ENCODE data around the gene PTPRU. TPM values are rescaled to one million over a fixed set of nuclear protein-coding genes. Genes with fewer than 3 reads are reported as not detected.

PTPRU gene
- under 1 TPM in 2 of 5 experiments, not detected in 3; 0.17 to 0.42 TPM for total RNA-seq
- not detected for polyA plus RNA-seq
- total RNA-seq: 0.40 reads per million

DNA sequence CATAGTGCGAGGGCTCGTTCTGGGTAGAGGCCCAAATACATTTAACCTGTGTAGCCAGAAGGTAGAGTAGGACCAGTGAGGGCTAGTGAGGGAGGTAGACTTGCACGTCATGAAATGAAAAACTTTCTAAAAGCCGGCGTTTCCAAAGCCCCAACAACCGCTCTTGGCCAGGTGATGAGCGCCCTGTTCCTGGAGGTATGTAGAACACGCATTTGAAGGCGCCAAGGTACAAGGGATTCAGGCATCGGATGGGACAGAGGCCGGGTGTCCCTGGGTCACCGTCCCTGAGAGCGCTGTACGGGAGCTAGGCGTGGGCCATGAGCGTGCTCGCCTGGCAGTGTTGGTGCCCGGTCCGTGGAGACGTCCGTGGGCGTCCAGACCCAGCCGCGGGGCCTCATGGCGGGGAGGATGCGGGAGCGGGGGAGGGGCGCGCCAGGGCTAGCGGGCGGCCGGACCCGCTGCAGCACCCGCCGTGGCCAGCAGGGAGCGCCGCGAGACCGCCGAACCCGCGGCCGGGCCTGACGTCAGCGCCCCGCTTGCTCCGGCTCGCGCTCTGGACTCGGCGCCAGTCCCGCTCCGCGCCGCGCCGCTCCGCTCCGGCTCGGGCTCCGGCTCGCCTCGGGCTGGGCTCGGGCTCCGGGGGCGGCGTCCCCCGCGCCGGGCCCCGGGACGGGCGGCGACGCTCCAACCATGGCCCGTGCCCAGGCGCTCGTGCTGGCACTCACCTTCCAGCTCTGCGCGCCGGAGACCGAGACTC is at the start of gene PTPRU:
TSS of gene PTPRU (plus strand) at position 568 of the 757 bp plus-strand sequence. CDS start at position 691, 123 bp downstream.
- peak within 1 kb of the TSS in 6 of 9 donors; percentile 0 to 80 (median 25) for H3K27ac Mint-ChIP-seq
- peaks cover 34 to 66% (median 50%) of the 10 kb centered on the region in 5 donors for H3K27me3 Mint-ChIP-seq
- peaks cover 19 to 29% (median 28%) of the 10 kb centered on the region in 7 donors for H3K4me1 Mint-ChIP-seq
- peaks cover 12 to 14% of the 10 kb centered on the region in 2 donors for H3K27me3 ChIP-seq (ENCODE audit: control insufficient read depth in 2 of 2, insufficient read depth in 2 of 2, low read length in 2 of 2)
- peaks cover 7 to 17% of the 10 kb centered on the region in 2 donors for H3K4me1 ChIP-seq (ENCODE audit: control insufficient read depth in 2 of 2, insufficient read depth in 2 of 2, low read length in 2 of 2)
- no peaks in the 10 kb centered on the region for H3K36me3 ChIP-seq (ENCODE audit: control insufficient read depth in 2 of 3, insufficient read depth in 3 of 3, low read length in 3 of 3)
- ChIA-PET CTCF (interaction anchor here (0.6 to 0.9 kb wide), 3 partner anchors 828 to 1145 kb away, joined by 3 to 8 read pairs (median 3); no protein-coding TSS in a partner anchor), POLR2A (no interaction called here)
- DNase-seq: peak; percentile 50 to 96 (median 78)
- peak within 1 kb of the TSS; percentile 14 for H3K4me3 ChIP-seq (ENCODE audit: low read length)
- intact Hi-C loops (cut with micrococcal nuclease): loop anchor here (1.0 to 10.0 kb wide), 9 partner anchors 219 to 1929 kb away; no protein-coding TSS in a partner anchor
- H3K9me3 Mint-ChIP-seq: peaks cover 0 to 2% (median 0%) of the 10 kb centered on the region in 11 donors
- no peaks in the 10 kb centered on the region for H3K9me3 ChIP-seq (ENCODE audit: control insufficient read depth in 2 of 3, low read length in 3 of 3)
- H3K36me3 Mint-ChIP-seq: peaks cover 0 to 7% (median 2%) of the 10 kb centered on the region in 5 donors
- peak; percentile 96 for ATAC-seq
- H3K27ac ChIP-seq (ENCODE audit: low read depth, low read length): no peak within 1 kb of the TSS
- peak within 1 kb of the TSS; percentile 79 to 97 (median 86) for H3K4me3 Mint-ChIP-seq

DNA sequence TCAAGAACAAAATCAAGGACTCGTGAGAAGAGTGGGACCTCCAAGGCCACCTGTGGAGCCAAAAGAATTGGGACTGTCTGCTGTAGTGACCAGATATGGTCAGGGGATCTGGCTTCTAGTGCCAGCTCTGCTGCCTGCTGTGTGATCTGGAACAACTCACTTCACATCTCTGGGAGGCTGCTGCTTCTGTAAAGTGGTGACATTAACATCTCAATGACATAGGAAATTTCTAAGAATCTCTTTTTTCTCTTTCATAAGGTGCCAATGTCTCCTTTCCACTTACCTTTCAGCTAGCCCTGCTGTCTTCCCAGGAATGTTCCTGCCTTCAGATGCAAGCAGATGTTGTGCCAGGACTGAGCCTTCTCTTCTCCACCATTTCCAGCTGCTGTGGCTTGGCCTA is 49.6 kb upstream of the PTPRU start:
- POLR2A ChIA-PET: no interaction called here
- Mint-ChIP-seq H3K27ac (no peak overlapping the region), H3K4me1 (peaks cover 1 to 14% (median 12%) of the 10 kb centered on the region in 7 donors), H3K4me3 (no peak overlapping the region), H3K9me3 (peaks cover 0 to 4% (median 0%) of the 10 kb centered on the region in 11 donors), H3K27me3 (no peaks in the 10 kb centered on the region), H3K36me3 (peaks cover 0 to 5% (median 4%) of the 10 kb centered on the region in 5 donors)
- H3K36me3 ChIP-seq (ENCODE audit: control insufficient read depth in 2 of 3, insufficient read depth in 3 of 3, low read length in 3 of 3): no peaks in the 10 kb centered on the region
- no peak for ATAC-seq
- peaks cover 0 to 4% of the 10 kb centered on the region in 2 donors for H3K4me1 ChIP-seq (ENCODE audit: control insufficient read depth in 2 of 2, insufficient read depth in 2 of 2, low read length in 2 of 2)
- no peak for DNase-seq
- H3K4me3 ChIP-seq (ENCODE audit: low read length): no peak overlapping the region
- no peak overlapping the region for H3K27ac ChIP-seq (ENCODE audit: low read depth, low read length)
- CTCF ChIA-PET: interaction anchor here (0.8 to 1.2 kb wide), 2 partner anchors 13 to 15 kb away, joined by 3 read pairs; no protein-coding TSS in a partner anchor
- no peaks in the 10 kb centered on the region for H3K9me3 ChIP-seq (ENCODE audit: control insufficient read depth in 2 of 3, low read length in 3 of 3)
- no peaks in the 10 kb centered on the region for H3K27me3 ChIP-seq (ENCODE audit: control insufficient read depth in 2 of 2, insufficient read depth in 2 of 2, low read length in 2 of 2)
- intact Hi-C loops (cut with micrococcal nuclease): loop anchor here (10.0 kb wide), 2 partner anchors 412 to 1878 kb away; partner anchors contain the start of gene PUM1 (in 1 of the 2)

DNA sequence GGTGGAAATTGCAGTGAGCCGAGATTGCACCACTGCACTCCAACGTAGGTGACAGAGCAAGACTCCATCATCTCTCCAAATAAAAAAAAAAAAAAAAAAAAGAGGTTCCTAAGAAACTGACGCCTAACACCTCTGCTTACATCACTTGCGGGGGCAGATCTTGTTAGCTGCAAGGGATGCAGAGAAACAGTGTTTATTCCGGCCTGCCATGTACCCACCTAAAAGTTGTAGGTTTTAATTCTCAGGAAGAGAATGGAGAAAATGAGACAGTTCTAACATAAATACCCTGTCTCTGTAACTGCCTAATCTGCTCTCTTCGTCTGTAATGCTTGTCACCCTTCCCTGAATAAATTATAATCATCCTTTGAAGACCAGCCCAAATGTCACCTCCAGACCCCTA is 45.6 kb upstream of the PTPRU start:
- Histone ChIP-seq H3K4me3 (ENCODE audit: low read length) (no peak overlapping the region), H3K27ac (ENCODE audit: low read depth, low read length) (no peak overlapping the region), H3K27me3 (ENCODE audit: control insufficient read depth in 2 of 2, insufficient read depth in 2 of 2, low read length in 2 of 2) (no peaks in the 10 kb centered on the region), H3K4me1 (ENCODE audit: control insufficient read depth in 2 of 2, insufficient read depth in 2 of 2, low read length in 2 of 2) (no peaks in the 10 kb centered on the region), H3K36me3 (ENCODE audit: control insufficient read depth in 2 of 3, insufficient read depth in 3 of 3, low read length in 3 of 3) (peaks cover 0 to 21% (median 3%) of the 10 kb centered on the region in 3 experiments), H3K9me3 (ENCODE audit: control insufficient read depth in 2 of 3, low read length in 3 of 3) (no peaks in the 10 kb centered on the region)
- ChIA-PET POLR2A (interaction anchor here (0.6 kb wide), 1 partner anchor 853 kb away, joined by 3 read pairs; no protein-coding TSS in a partner anchor), CTCF (no interaction called here)
- no peak overlapping the region for H3K4me3 Mint-ChIP-seq
- DNase-seq: no peak
- intact Hi-C loops (cut with micrococcal nuclease): no loop called here
- peaks cover 0 to 17% (median 9%) of the 10 kb centered on the region in 5 donors for H3K36me3 Mint-ChIP-seq
- no peaks in the 10 kb centered on the region for H3K27me3 Mint-ChIP-seq
- H3K27ac Mint-ChIP-seq: no peak overlapping the region
- no peak for ATAC-seq
- H3K9me3 Mint-ChIP-seq: peaks cover 0 to 4% (median 0%) of the 10 kb centered on the region in 11 donors
- H3K4me1 Mint-ChIP-seq: no peaks in the 10 kb centered on the region

DNA sequence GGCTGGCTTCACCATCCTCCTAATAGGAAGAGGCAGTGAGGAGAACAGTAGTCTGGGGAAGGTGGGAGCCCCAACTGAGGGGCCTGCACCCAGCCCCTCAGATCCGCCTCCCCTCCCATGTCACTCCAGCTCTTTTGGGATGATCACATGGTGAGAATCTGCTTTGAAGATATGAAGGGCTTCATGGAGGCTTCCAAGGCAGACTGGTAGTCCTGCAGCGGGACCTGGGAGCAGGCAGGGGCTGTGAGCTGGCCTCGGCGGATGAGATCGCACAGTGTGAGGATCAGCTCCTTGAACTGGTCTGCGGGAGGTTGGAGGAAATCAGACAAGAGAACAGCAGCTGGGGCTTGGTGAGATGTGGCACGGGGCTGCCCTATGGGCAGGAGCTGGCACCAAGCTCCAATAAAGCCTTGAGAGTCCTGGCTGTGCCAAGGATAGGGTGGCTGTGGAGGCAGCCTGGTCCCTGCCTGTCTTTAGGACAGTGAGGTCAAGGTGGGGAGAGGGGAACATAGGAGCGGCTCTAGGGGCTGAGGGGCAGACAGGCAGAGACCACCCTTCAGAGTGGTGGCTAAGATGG is 42.4 kb upstream of the PTPRU start:
- no peak for DNase-seq
- ATAC-seq: no peak
- intact Hi-C loops (cut with micrococcal nuclease): no loop called here
- no peaks in the 10 kb centered on the region for H3K4me1 Mint-ChIP-seq
- Histone ChIP-seq H3K4me1 (ENCODE audit: control insufficient read depth in 2 of 2, insufficient read depth in 2 of 2, low read length in 2 of 2) (no peaks in the 10 kb centered on the region), H3K27ac (ENCODE audit: low read depth, low read length) (no peak overlapping the region), H3K36me3 (ENCODE audit: control insufficient read depth in 2 of 3, insufficient read depth in 3 of 3, low read length in 3 of 3) (peaks cover 0 to 32% (median 3%) of the 10 kb centered on the region in 3 experiments), H3K9me3 (ENCODE audit: control insufficient read depth in 2 of 3, low read length in 3 of 3) (no peaks in the 10 kb centered on the region), H3K4me3 (ENCODE audit: low read length) (no peak overlapping the region), H3K27me3 (ENCODE audit: control insufficient read depth in 2 of 2, insufficient read depth in 2 of 2, low read length in 2 of 2) (no peaks in the 10 kb centered on the region)
- ChIA-PET CTCF (interaction anchor here (0.5 kb wide), 1 partner anchor 295 kb away, joined by 3 read pairs; no protein-coding TSS in a partner anchor), POLR2A (no interaction called here)
- H3K9me3 Mint-ChIP-seq: peaks cover 0 to 4% (median 0%) of the 10 kb centered on the region in 11 donors
- no peaks in the 10 kb centered on the region for H3K27me3 Mint-ChIP-seq
- H3K27ac Mint-ChIP-seq: no peak overlapping the region
- H3K36me3 Mint-ChIP-seq: peaks cover 0 to 21% (median 9%) of the 10 kb centered on the region in 5 donors
- H3K4me3 Mint-ChIP-seq: no peak overlapping the region

DNA sequence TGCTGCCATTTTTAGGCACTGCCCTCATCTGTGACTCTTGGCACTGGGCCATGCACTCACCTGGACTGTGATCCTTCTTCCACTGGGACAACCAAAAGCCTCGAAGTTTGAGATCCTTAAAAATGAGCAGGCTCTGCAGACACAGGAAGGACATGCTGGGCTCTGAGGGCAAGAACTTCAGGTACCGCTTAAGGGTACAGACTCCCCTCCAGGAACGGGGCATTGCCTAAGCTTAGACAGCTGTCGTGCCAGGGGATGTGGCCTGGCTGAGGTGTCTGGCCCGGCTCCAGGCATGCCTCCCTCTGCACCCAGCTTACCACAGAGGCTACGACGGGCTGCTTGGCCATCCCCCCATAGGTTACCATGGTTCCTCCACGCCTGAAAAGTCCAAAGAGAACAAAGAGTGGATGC is 40.4 kb upstream of the PTPRU start:
- CTCF ChIA-PET: interaction anchor here (8.1 kb wide), 1 partner anchor 15 kb away, joined by 46 read pairs; the partner anchor contains the start of gene SRSF4
- POLR2A ChIA-PET: no interaction called here
- DNase-seq: no peak

DNA sequence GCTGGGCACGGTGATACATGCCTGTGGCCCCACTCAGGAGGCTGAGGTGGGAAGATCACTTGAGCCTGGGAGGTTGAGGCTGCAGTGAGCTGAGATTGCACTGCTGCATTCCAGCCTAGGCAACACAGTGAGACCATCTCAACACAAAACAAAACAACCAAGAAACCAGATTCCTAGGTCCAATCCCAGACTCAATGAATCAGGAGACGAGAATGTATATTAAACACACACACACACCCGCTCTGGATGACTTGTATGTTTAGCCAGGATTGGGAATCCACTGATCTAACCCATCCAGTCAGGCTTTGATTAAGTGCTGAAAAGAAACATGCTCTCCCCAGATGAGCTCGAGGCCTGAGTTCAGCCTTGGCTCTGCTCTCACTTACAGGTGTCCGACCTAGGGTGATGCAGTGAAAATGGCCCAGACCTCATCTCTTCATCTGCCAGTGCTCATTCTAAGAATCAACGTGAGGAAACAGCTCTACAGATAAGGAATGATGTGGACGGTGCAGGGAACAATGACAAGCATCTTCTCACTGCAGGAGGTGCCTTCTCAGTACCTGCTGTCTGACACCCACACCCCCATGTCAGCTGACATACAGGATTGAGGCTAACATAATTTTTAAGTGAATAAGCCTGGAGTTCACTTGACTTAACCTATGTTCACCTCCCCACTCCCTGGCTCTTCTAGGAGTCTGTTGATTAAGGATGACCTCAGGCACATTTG is 39.3 kb upstream of the PTPRU start:
- H3K36me3 Mint-ChIP-seq: peaks cover 2 to 30% (median 8%) of the 10 kb centered on the region in 5 donors
- no peak overlapping the region for H3K4me3 ChIP-seq (ENCODE audit: low read length)
- no peaks in the 10 kb centered on the region for H3K4me1 ChIP-seq (ENCODE audit: control insufficient read depth in 2 of 2, insufficient read depth in 2 of 2, low read length in 2 of 2)
- peaks cover 0 to 2% (median 0%) of the 10 kb centered on the region in 11 donors for H3K9me3 Mint-ChIP-seq
- ATAC-seq (no peak), DNase-seq (no peak)
- no peak overlapping the region for H3K4me3 Mint-ChIP-seq
- H3K36me3 ChIP-seq (ENCODE audit: control insufficient read depth in 2 of 3, insufficient read depth in 3 of 3, low read length in 3 of 3): peaks cover 0 to 53% (median 3%) of the 10 kb centered on the region in 3 experiments
- peaks cover 0 to 5% (median 0%) of the 10 kb centered on the region in 7 donors for H3K4me1 Mint-ChIP-seq
- ChIA-PET CTCF (interaction anchor here (0.6 to 8.1 kb wide), 7 partner anchors 16 to 422 kb away, joined by 3 to 46 read pairs (median 4); partner anchors contain the start of gene SRSF4), POLR2A (interaction anchor here (2.2 kb wide), 1 partner anchor 15 kb away, joined by 15 read pairs; the partner anchor contains the start of gene SRSF4)
- no peaks in the 10 kb centered on the region for H3K27me3 ChIP-seq (ENCODE audit: control insufficient read depth in 2 of 2, insufficient read depth in 2 of 2, low read length in 2 of 2)
- no peak overlapping the region for H3K27ac Mint-ChIP-seq
- no peaks in the 10 kb centered on the region for H3K27me3 Mint-ChIP-seq
- intact Hi-C loops (cut with micrococcal nuclease): loop anchor here (1.0 kb wide), 3 partner anchors 15 to 412 kb away; no protein-coding TSS in a partner anchor
- H3K9me3 ChIP-seq (ENCODE audit: control insufficient read depth in 2 of 3, low read length in 3 of 3): no peaks in the 10 kb centered on the region
- H3K27ac ChIP-seq (ENCODE audit: low read depth, low read length): no peak overlapping the region

More for the DNA sequence above, 40.4 kb upstream of the PTPRU start:
- Histone ChIP-seq H3K4me1 (ENCODE audit: control insufficient read depth in 2 of 2, insufficient read depth in 2 of 2, low read length in 2 of 2) (no peaks in the 10 kb centered on the region), H3K27ac (ENCODE audit: low read depth, low read length) (no peak overlapping the region), H3K27me3 (ENCODE audit: control insufficient read depth in 2 of 2, insufficient read depth in 2 of 2, low read length in 2 of 2) (no peaks in the 10 kb centered on the region), H3K4me3 (ENCODE audit: low read length) (no peak overlapping the region), H3K36me3 (ENCODE audit: control insufficient read depth in 2 of 3, insufficient read depth in 3 of 3, low read length in 3 of 3) (peaks cover 0 to 42% (median 3%) of the 10 kb centered on the region in 3 experiments), H3K9me3 (ENCODE audit: control insufficient read depth in 2 of 3, low read length in 3 of 3) (no peaks in the 10 kb centered on the region)
- Mint-ChIP-seq H3K4me3 (no peak overlapping the region), H3K9me3 (peaks cover 0 to 2% (median 0%) of the 10 kb centered on the region in 11 donors), H3K36me3 (peaks cover 0 to 27% (median 7%) of the 10 kb centered on the region in 5 donors), H3K4me1 (no peaks in the 10 kb centered on the region), H3K27ac (peak overlapping the region in 1 of 9 donors; percentile 18), H3K27me3 (no peaks in the 10 kb centered on the region)
- ATAC-seq: no peak
- intact Hi-C loops (cut with micrococcal nuclease): no loop called here

All from naive thymus-derived CD4-positive, alpha-beta T cell (primary cell).